Spleen (tissue), 11 donors: ENCODE data around the gene FAM107B. TPM values are rescaled to one million over a fixed set of nuclear protein-coding genes. Genes with fewer than 3 reads are reported as not detected.

Experiments used
- DNase-seq: peaks from one replicate; pipeline ENCODE4 v3.0.0-alpha.2; 2020
- H3K27ac ChIP-seq, 8 donors: fragments of 200-600 bp; sonication (generic) in 7 of 8; 1 replicate in 4 of 8; 2 replicates in 4 of 8; pipeline versions ENCODE4 v1.5.0 to v1.8.0; 2016 to 2021; ENCODE audit warnings: inconsistent platforms in 4 of 8, mild to moderate bottlenecking in 4 of 8, moderate library complexity in 1 of 8
- H3K27me3 ChIP-seq, 7 donors: fragments of 200-600 bp; sonication (generic) in 6 of 7; replicated peaks in 1 of 7; 1 replicate in 4 of 7; 2 replicates in 3 of 7; pipeline versions ENCODE4 v1.5.0 to v1.8.0; 2016 to 2021; ENCODE audit warnings: inconsistent platforms in 3 of 7, mild to moderate bottlenecking in 1 of 7
- H3K36me3 ChIP-seq, 6 donors: fragments of 200-600 bp; sonication (generic) in 5 of 6; 1 replicate in 4 of 6; 2 replicates in 2 of 6; pipeline versions ENCODE4 v1.5.0 to v1.8.0; 2016 to 2021; ENCODE audit warnings: inconsistent platforms in 2 of 6
- H3K4me1 ChIP-seq, 6 donors: fragments of 200-600 bp; sonication (generic) in 5 of 6; 1 replicate in 3 of 6; 2 replicates in 3 of 6; pipeline versions ENCODE4 v1.5.0 to v1.8.0; 2016 to 2021; ENCODE audit warnings: inconsistent platforms in 3 of 6
- H3K4me3 ChIP-seq, 8 donors: fragments of 200-600 bp; sonication (generic) in 7 of 8; 1 replicate in 4 of 8; 2 replicates in 4 of 8; pipeline versions ENCODE4 v1.5.0 to v1.8.0; 2016 to 2021; ENCODE audit warnings: inconsistent platforms in 4 of 8, mild to moderate bottlenecking in 4 of 8, moderate library complexity in 2 of 8
- H3K9me3 ChIP-seq, 8 donors: fragments of 200-600 bp; sonication (generic) in 7 of 8; 1 replicate in 4 of 8; 2 replicates in 4 of 8; pipeline versions ENCODE4 v1.5.0 to v1.8.0; 2016 to 2021; ENCODE audit warnings: inconsistent platforms in 4 of 8
- POLR2A ChIP-seq, 3 donors: fragments of 450-650 bp; IDR thresholded peaks; one replicate each; pipeline ENCODE4 v1.5.1; 2017; ENCODE audit warnings: antibody characterized with exemption in 3 of 3, mild to moderate bottlenecking in 1 of 3
- POLR2AphosphoS5 ChIP-seq, 3 donors: sonication (generic); formaldehyde crosslinking; IDR thresholded peaks; one replicate each; pipeline ENCODE4 v1.5.1; 2017; ENCODE audit warnings: antibody characterized with exemption in 3 of 3
- WGBS, 5 donors: extraction: QIAGEN DNeasy Blood & Tissue Kit in 3 of 5; methylation state at CpG; one replicate each; pipeline versions ENCODE4 v1.1.5 to v1.1.7; 2013 to 2018; 5-methylcytosine and 5-hydroxymethylcytosine counted together
- intact Hi-C: fragments of 100-400 bp; cut with DNase I; formaldehyde crosslinking; loops from one replicate; pipeline ENCODE4 v1.15.0; 2023; ENCODE audit warnings: low total_unique reads
- polyA plus RNA-seq, 3 donors: library from polyadenylated mRNA; stranded (reverse); fragments of 200-250 nt; gene quantifications; one replicate each; pipeline ENCODE4 v1.2.1, GENCODE V29; 2013
- total RNA-seq, 7 donors: library from RNA; depleted of rRNA in 3 of 7; stranded (reverse); fragments of >200 nt in 3 of 7; fragmentation: NEBNext Ultra II Directional in 4 of 7; extraction: Animal tissue kit (Norgen Biotek cat#: 25700) in 4 of 7; gene quantifications; one replicate each; pipeline versions ENCODE4 v1.1.0 to v1.2.1, GENCODE V29; 2016 to 2021
- TF ChIP-seq, protein P1 (sequence below), 11 experiments: fragments of 200-600 bp in 7 of 11; fragments of 450-650 bp in 4 of 11; sonication (generic) in 4 of 11; IDR thresholded peaks in 8 of 11; conservative IDR thresholded peaks in 3 of 11; 1 replicate in 7 of 11; 2 replicates in 4 of 11; pipeline versions ENCODE4 v1.4.0 to v1.8.0; 2016 to 2021; ENCODE audit warnings: antibody characterized with exemption in 11 of 11, inconsistent platforms in 4 of 11, mild to moderate bottlenecking in 1 of 11
- donor health status: healthy with polysubstance abuse.
- donor health status: DM: no; HTN: no; CAD: no; lungs with moderate emphysema.
- donor health status: DM: no; HTN: no; CAD: no.
- donor health status: Bipolar disorder and iron deficiency.
- donor health status: healthy.
- donor health status: DM: no; HTN: no; CAD: no.
- donor health status: DM: yes; HTN: yes; CAD: no.

The FAM107B gene
- total and polyA plus RNA-seq, 10 donors, result 40.1 to 115 (median 75.5) TPM

DNA sequence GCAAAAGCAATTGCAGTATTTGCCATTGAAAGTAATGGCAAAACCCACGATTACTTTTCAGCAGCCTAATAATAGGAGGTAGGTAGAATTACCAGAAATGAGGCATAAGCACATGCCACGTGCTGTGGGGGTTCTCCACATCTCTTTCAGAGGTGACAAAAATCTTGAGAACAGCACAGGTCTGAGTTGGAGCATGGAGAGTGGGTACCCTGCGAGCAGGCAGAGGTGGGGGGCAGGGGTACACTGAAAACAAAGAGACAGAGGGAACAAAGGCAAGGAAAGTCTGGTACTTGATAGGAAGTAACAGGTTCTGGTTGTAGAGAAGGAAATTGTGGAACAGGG is 75.9 kb downstream of the FAM107B start:
- Histone ChIP-seq H3K27me3 (no peaks in the 10 kb centered on the region), H3K27ac (no peak overlapping the region), H3K36me3 (no peaks in the 10 kb centered on the region), H3K4me1 (no peaks in the 10 kb centered on the region), H3K9me3 (no peaks in the 10 kb centered on the region), H3K4me3 (no peak overlapping the region)
- no peak for DNase-seq
- TF ChIP-seq POLR2AphosphoS5 (IDR thresholded peaks at IDR 0.05) (no peak), POLR2A (IDR thresholded peaks at IDR 0.05) (no peak)
- TF ChIP-seq, protein P1, sequence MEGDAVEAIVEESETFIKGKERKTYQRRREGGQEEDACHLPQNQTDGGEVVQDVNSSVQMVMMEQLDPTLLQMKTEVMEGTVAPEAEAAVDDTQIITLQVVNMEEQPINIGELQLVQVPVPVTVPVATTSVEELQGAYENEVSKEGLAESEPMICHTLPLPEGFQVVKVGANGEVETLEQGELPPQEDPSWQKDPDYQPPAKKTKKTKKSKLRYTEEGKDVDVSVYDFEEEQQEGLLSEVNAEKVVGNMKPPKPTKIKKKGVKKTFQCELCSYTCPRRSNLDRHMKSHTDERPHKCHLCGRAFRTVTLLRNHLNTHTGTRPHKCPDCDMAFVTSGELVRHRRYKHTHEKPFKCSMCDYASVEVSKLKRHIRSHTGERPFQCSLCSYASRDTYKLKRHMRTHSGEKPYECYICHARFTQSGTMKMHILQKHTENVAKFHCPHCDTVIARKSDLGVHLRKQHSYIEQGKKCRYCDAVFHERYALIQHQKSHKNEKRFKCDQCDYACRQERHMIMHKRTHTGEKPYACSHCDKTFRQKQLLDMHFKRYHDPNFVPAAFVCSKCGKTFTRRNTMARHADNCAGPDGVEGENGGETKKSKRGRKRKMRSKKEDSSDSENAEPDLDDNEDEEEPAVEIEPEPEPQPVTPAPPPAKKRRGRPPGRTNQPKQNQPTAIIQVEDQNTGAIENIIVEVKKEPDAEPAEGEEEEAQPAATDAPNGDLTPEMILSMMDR (IDR thresholded peaks at IDR 0.05 in 8 of 11, conservative IDR thresholded peaks at IDR 0.05 in 3 of 11), result no peak
- intact Hi-C loops, result no loop called here
- WGBS, 5 donors, result 56 to 67% (median 57%) methylated on average over 3 of the region's 3 CpGs

DNA sequence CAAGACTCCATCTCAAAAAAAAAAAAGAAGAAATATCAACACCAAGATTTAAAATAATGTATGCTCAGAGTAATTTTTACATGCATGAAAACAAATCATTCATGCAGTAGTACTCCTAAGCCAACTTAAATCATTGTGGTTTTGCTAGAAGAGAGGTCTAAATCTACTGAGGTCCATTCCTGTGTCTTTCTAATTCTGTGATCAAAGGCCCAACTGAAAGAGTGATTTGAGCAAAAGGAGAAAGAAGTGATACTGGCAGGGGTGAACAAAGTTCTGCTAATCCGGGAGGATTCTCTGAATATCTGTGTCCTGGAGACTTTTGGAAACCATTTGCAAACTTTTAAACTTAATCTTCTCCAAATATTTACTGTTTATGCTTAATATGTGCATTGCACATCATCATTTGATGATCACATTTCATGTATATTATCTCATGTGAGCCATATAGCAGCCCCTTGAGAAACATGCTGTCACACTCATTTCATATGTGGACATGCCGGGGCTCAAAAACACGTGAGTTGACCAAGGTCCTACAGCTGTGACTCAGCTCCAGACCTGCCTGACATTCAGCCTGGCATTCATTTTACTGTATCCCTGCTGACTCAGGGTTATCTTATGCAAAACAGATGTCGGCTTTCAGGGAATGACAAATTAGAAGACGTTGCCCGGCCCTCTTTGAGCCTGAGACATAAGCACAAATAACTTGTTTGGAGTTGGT is 76.4 kb downstream of the FAM107B start:
- Histone ChIP-seq H3K36me3 (no peaks in the 10 kb centered on the region), H3K9me3 (no peaks in the 10 kb centered on the region), H3K4me1 (no peaks in the 10 kb centered on the region), H3K4me3 (no peak overlapping the region), H3K27ac (no peak overlapping the region), H3K27me3 (no peaks in the 10 kb centered on the region)
- WGBS, 5 donors, result 65 to 91% (median 81%) methylated on average over 6 of the region's 6 CpGs
- TF ChIP-seq, protein P1 (IDR thresholded peaks at IDR 0.05 in 8 of 11, conservative IDR thresholded peaks at IDR 0.05 in 3 of 11), result no peak
- TF ChIP-seq POLR2A (IDR thresholded peaks at IDR 0.05), result no peak
- intact Hi-C loops, result no loop called here
- DNase-seq, result no peak

DNA sequence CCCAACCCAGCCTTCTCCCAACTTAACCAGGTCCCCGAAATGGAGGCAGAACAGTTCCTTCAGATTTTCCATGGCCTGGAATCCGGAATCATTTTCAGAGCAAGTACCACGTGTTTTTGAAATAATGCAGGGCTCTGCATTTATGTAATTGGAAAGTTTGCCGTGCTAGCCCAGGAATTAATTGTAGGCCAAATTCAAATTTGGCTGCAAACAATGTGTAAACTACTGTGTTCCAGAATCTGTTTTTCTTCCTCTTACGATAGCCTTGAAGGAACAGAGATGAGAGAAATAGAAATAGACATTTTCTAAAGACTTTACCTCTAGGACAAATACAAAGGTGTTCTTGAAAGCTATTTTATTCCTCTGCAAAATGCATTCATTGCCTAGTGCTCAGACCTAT is 77.4 kb downstream of the FAM107B start:
- WGBS, 5 donors, result 86 to 97% (median 91%) methylated on average over 5 of the region's 5 CpGs
- H3K36me3 ChIP-seq, result no peaks in the 10 kb centered on the region
- DNase-seq, result no peak
- H3K4me1 ChIP-seq, result no peaks in the 10 kb centered on the region
- H3K27ac ChIP-seq, result no peak overlapping the region
- no peaks in the 10 kb centered on the region for H3K27me3 ChIP-seq
- intact Hi-C loops, result no loop called here
- no peaks in the 10 kb centered on the region for H3K9me3 ChIP-seq
- no peak overlapping the region for H3K4me3 ChIP-seq
- TF ChIP-seq, protein P1 (IDR thresholded peaks at IDR 0.05 in 8 of 11, conservative IDR thresholded peaks at IDR 0.05 in 3 of 11), result no peak
- TF ChIP-seq POLR2AphosphoS5 (IDR thresholded peaks at IDR 0.05) (no peak), POLR2A (IDR thresholded peaks at IDR 0.05) (no peak)

DNA sequence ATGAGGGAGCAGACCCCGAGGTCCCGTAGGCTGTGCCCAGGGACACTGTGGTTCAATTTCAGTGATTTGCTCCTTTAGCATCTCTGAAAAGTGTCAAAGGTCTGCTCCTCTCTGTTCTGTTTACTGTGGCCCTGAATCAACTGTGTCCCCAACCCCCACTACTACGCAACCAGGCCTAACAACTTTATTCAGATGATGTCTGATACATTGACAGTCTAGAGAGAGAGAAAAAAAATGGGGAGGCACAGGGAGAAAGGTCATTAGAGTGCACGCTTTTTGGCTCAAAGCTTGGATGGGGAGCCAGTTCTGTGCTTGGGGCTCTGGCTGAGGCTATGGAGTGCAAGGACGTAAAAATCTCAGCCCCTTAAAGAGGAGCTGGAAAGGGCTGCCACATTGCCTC is 77.9 kb downstream of the FAM107B start:
- no peak overlapping the region for H3K27ac ChIP-seq
- H3K36me3 ChIP-seq, result no peaks in the 10 kb centered on the region
- no peak overlapping the region for H3K4me3 ChIP-seq
- no peaks in the 10 kb centered on the region for H3K9me3 ChIP-seq
- TF ChIP-seq, protein P1 (IDR thresholded peaks at IDR 0.05 in 8 of 11, conservative IDR thresholded peaks at IDR 0.05 in 3 of 11), result no peak
- TF ChIP-seq POLR2A (IDR thresholded peaks at IDR 0.05) (no peak), POLR2AphosphoS5 (IDR thresholded peaks at IDR 0.05) (no peak)
- DNase-seq, result no peak
- H3K27me3 ChIP-seq, result no peaks in the 10 kb centered on the region
- intact Hi-C loops, result no loop called here
- no peaks in the 10 kb centered on the region for H3K4me1 ChIP-seq
- WGBS, 5 donors, result 91 to 94% (median 94%) methylated on average over 5 of the region's 5 CpGs
